Measurements from ENCODE around the gene RASL11A.

The RASL11A gene

GRCh38 chr13:27264648-27265047 is 6.0 kb upstream of the RASL11A start:
- H3K4me3 ChIP-seq (ENCODE audit: low read length), result no peak overlapping the region
- no peak for TF ChIP-seq CTCF (IDR thresholded peaks at IDR 0.05; ENCODE audit: insufficient read depth, low read depth, low read length, missing control alignments)
- DNase-seq (ENCODE audit: low read depth), result no peak

- TF ChIP-seq CTCF (IDR thresholded peaks at IDR 0.05; ENCODE audit: insufficient read depth, low read depth, low read length, missing control alignments), result no peak
- DNase-seq (ENCODE audit: low read depth), result no peak
- H3K4me3 ChIP-seq (ENCODE audit: low read length), result no peak overlapping the region
These were observed 3.7 kb upstream of the RASL11A start for GRCh38 chr13:27266917-27267316.

- DNase-seq (ENCODE audit: low read depth), result no peak
- TF ChIP-seq CTCF (IDR thresholded peaks at IDR 0.05; ENCODE audit: insufficient read depth, low read depth, low read length, missing control alignments), result no peak
- no peak overlapping the region for H3K4me3 ChIP-seq (ENCODE audit: low read length)
These were observed 3.0 kb upstream of the RASL11A start for GRCh38 chr13:27267596-27267995.

GRCh38 chr13:27269114-27269665 is 1.4 kb upstream of the RASL11A start:
- TF ChIP-seq CTCF (IDR thresholded peaks at IDR 0.05; ENCODE audit: insufficient read depth, low read depth, low read length, missing control alignments), result no peak
- DNase-seq (ENCODE audit: low read depth), result peak; percentile 62
- no peak overlapping the region for H3K4me3 ChIP-seq (ENCODE audit: low read length)

GRCh38 chr13:27271570-27272096 is 1.0 kb downstream of the RASL11A start:
- DNase-seq (ENCODE audit: low read depth), result no peak
- TF ChIP-seq CTCF (IDR thresholded peaks at IDR 0.05; ENCODE audit: insufficient read depth, low read depth, low read length, missing control alignments), result no peak
- H3K4me3 ChIP-seq (ENCODE audit: low read length), result peak overlapping the region; percentile 61

- TF ChIP-seq CTCF (IDR thresholded peaks at IDR 0.05; ENCODE audit: insufficient read depth, low read depth, low read length, missing control alignments), result no peak
- DNase-seq (ENCODE audit: low read depth), result no peak
- H3K4me3 ChIP-seq (ENCODE audit: low read length), result no peak overlapping the region
These were observed 3.2 kb downstream of the RASL11A start for GRCh38 chr13:27273658-27274425.
